HG03521 (cell line): ENCODE data around the gene ANGPTL4.
"Not testable (repeated sequence)": the region's sequence is repeated elsewhere in the genome, so short reads cannot be mapped to it uniquely, and the experiment has no call there.

Experiments
- ATAC-seq: cut with Tn5 transposase; IDR thresholded peaks from one replicate; pipeline ENCODE4 v1.9.1; 2021; ENCODE audit warnings: mild to moderate bottlenecking, moderate library complexity; ENCODE audit not compliant: unreplicated experiment

Gene ANGPTL4

DNA sequence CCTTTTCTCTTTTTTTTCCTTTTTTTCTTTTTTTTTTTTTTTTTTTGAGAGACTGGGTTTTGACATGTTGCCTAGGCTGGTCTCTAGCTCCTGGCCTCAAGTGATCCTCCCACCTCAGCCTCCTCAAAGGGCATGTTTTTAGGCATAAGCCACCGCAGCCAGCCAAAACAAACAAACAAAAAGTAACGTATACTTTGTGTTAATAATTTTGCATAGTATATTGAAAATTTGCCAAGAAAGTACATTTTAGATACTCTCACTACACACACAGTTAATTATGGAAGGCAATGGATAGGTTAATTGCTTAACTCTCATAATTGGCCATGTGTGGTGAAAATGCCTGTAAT is 24.6 kb downstream of the ANGPTL4 start:
- no peak for ATAC-seq

DNA sequence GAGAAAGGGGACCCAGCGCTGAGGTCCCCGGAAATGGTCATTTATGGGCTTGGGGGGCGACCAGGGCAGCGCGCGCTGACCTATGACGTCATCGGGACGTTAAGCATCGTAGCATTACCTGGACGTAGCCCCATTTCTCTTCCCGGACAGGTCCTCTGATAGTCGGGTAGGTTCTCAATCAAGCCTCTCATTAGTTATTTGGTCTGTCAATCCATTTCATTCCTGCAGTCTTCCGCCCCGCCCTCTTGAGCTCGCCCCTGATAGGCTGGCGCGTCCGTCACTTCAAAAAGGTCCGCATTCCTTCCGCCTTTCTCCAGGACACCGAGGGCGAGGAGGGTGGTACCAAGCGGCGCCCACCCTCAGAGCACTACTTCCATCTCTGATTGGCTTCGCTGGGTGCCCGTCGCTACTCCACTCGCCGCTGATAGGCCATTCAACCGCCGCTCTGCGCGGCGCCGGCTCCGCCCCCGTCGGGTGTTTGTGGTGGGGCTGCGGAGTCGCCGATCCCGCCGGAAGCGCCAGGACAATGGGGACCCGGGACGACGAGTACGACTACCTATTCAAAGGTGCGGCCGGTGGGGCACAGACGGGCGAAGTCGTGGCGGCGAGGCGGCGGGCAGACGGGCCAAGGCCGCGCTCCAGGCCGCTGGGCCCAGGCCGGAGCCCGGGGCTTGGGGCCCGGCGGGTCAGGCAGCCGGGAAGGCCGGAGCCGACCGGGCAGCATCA is 26.1 kb downstream of the ANGPTL4 start, which contains the start of gene RAB11B:
Gene RAB11B, plus strand, starts transcription at position 470 of the 726 bp plus-strand sequence. Its CDS starts 57 bp downstream, at position 527.
- ATAC-seq: peak; percentile 89

DNA sequence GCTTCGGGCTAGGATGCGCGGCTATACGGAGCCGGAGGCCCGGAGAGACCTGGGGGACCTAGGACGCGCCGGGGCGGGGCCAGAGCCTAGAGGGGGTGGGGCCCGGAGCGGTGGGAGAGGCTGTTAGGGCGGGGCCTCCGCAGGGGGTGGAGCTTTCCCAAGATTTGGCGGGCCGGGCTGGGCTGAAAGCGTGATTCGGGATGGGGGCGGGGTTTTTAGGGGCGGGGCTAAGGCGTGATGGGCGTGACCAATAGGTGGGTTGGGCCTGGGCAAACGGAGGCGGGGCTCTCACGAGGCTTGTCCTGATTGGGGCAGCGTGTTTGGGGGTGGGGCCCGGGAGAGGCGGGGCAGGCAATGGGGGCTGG is 26.6 kb downstream of the ANGPTL4 start:
- ATAC-seq: peak; percentile 29

DNA sequence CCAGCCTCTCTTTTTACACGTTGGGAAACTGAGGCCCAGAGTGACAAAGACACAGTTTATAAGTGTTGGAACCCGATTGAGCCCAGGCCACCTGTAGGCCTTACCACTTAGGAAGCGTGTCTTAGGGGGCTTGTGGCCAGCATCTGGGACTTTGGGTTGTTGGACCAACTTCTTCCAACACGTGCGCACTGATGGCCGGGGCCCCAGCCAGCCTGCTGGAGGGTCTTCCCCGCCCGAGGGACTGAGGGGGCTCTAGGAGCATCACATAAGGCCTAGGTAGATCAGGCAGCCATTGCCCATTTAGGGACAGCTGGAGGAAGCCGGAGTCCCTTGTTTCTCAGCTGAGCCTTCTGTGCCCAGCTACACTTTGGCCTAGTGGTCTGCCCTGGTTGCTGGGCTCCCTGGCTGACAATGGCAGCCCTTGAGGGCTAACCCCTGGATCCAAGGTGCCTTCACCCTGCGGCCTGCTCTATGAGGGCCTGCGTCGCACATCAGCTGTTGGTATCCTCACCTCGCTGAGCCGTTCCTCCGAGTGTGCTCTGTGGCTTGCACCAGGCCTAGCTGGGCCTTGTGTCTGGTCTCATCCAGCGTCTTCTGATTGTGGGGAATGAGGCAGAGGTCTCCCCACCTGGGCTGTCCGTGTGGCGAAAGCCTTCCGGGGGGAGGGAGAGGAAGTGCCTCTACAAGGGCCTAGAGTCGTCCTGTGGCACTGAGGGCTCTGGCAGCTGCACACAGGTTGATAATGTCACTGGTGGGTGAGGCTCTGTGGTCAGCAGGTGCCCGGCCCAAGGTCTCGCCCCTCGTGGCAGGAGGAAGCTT is 27.5 kb downstream of the ANGPTL4 start:
- no peak for ATAC-seq

DNA sequence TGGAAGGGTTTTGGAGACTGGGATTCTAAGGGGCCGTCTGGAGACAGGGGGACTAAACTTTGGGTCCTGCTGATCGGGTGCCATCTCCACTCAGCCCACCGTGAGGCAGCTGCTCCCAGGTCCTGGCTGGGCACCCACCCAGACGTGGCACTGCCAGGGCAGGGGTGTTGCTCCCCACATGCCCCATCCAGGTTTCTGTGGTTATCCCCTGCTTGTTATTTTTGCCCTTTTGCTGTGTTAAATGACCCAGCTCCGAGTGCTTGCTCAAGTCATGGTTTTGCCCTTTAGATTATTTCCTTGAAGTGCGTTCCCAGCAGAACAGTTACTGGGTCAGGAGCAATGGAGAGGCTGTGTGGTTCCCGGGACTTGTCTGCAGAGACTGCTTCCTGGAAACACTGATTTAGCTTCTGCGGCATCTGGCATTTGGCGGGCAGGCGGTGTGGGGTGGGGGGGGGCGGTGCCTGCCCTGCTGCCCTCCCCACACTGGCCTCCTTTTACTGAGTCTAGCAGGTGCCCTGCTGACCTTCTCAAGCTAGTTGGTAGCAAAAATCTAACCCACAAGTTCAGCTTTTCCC is 28.1 kb downstream of the ANGPTL4 start:
- no peak for ATAC-seq

DNA sequence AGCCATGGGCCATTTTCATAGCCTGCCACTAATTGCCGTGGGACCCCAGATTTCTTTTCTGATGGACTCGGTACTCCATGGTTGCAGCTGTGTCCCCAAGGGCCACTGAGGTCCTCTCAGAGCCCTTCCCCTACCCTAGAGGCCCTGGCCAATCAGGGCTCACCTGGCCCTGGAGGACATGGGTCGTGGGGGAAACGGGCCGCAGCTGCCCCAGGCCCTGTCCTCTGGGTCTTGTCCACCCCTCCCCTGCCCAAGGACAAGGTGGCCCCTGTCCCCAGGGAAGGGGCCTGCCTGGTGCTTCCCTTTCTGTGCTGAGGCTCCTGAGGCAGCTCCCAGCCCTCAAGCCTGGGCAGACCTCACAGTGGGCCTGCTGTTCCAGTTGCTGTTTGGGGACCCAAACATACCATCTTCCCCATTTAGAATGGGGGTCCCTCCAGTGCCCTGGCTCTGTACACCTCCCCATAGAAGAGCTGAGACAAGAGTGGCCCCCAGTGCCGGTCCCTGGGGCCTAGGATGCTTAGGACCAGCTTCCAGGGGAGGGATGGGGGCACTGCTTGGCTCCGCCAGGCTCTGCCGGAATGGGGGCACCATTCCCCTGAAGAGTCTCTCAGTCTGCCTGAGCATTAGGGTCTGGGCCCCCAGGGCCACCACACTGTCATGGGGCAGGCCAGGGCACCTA is 29.4 kb downstream of the ANGPTL4 start:
- ATAC-seq: no peak

DNA sequence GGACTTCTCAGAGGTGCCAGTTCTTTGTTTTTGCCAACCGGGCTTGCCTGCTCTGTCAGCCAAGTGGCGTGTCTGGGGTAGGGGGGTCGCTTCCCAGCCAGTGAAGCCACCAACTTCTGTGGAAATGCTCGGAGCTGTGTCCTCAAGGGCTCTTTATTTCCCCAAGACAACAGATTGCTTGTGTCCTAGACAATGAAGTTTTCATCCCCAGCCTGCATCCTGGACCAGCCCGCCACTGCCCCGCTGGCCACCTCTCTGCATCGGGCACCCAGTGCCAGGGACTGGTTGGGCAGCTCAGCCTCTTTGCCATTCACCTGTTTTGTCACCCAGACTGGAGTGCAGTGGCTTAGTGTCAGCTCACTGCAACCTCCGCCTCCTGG is 29.9 kb downstream of the ANGPTL4 start:
- no peak for ATAC-seq

DNA sequence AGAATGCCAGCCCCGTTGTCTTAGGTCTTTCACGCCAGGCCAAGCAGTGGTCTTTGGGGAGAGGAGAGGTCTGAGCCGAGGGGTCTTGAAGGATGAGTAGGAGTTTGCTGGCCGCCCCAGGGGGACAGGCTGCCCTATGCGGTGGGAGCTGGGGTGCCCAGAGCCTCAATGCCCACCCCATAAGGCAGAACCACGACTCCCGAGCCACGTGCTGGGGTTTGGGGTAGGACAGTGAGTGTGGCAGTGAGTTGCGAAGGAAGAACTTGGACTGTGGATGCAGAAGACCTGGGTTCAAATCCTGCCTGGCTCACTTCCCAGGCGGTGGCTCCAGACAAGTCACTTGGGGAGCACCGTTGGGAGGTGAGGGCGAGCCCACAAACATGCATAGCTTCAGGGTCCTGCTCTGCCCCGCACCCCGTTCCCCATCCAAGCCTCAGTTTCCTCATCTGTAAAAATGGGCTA is 31.7 kb downstream of the ANGPTL4 start:
- no peak for ATAC-seq

DNA sequence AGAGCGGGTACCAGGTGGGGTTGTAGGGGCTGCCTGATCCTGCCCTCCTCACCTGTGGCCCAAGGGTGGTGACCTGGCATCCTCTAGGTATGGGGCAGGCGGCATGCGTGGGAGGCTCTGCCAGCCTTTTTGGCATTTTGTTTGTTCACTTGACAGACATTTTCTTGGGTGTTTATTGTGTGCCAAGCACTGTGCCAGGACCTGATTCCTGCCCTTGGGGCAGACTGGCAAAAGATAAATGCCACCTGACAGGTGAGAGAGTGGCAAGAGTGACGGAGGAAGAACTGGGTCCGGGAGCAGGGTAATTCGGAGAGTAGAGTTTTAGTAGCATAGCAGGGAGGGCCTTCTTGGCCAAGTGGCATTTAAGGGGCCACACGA is 32.2 kb downstream of the ANGPTL4 start:
- no peak for ATAC-seq

DNA sequence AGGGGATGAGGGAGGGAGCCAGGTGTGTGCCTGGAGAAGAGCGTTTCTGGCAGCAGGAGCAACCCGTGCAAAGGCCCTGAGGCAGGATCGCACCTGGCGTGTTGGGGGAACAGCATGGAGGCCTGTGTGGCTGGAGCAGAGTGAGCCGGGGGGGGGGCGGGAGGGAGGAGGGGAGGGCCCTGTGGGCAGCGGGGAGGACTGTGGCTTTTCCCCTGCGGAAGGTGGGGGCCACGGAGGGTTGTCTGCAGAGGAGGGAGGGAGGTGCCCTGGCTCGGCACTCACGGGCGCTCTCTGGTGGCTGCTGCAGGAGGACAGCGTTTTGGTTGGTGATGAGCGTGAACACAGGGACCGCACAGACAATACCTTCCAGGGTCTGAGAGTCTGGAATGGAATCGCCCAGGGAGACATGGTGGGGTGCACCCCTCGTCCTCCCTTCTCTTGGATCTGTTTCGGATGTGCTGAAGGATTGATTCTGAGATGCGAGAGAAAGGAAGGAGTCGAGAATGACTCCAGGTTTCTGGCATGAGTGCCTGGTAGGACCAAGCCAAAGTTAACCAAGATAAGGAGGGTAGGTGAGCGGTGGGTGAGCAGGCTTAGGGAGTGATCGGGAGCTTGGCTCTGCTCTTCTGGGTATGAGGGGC is 32.7 kb downstream of the ANGPTL4 start:
- ATAC-seq: no peak

DNA sequence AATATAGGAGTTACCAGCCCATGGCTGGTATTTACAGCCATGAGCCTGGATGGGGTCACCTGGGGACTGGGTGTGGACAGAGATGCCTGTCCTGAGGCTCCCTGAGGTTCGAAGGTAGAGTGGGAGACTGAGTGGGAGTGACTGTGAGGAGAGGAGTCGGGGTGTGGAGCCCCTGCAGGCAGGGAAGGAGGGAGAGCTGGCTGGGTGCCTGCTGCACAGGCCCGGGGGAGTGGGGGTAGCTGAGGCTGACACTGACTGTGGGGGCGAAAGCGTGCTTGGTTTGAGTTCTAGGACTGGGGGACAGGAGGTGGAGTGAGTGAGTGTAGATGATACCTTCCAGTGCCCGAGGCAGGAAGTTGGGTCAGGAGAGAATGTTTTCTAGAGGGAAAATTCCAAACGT is 33.3 kb downstream of the ANGPTL4 start:
- no peak for ATAC-seq

DNA sequence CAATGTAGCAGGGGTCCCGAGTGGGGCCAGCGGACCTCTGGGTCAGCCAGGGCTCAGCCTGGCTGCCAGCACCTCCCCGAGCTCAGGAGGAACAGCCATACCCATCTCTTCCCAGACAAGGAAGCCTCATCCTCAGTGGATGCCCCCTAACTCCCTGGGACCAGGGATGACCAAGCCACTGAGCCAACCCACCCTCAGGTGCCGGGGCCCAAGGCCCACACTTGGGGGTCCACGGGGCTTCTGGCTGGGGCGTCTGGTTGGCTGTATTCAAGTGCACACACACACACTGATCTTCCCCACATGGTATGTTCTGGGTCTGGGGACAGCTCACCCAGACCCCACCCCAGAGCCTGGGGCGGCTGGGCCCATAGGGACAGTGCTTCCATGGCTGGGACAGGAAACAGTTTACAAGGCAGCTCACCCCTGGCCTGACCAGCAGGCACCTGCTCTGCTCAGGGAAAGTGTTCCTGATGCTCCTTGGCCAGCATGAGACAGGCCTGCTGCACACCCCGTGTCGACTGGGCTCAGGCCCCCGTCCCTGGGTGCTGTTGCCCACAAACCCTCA is 33.9 kb downstream of the ANGPTL4 start:
- no peak for ATAC-seq

DNA sequence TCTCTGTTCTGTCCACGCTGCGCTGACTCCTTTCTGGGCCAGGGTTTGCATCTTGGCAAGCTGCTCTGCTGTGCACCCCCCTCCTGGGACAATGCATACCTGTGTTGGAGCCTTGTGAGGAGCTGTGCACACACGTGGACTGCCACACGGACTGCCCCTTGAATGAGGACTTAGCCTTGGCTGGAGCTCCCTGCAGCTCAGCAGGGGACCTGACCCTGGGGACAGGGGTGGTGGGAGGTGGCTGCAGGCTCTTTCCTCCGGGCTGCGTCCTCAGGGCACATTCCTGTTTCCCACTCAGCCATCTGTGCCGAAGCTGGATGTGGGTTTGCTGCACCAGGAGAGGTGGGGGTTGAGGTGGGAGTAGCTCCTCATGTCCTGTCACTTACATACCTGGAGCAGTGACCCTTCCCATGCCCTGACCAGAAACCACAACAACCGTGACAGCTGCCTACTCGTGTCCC is 34.4 kb downstream of the ANGPTL4 start:
- ATAC-seq: no peak

DNA sequence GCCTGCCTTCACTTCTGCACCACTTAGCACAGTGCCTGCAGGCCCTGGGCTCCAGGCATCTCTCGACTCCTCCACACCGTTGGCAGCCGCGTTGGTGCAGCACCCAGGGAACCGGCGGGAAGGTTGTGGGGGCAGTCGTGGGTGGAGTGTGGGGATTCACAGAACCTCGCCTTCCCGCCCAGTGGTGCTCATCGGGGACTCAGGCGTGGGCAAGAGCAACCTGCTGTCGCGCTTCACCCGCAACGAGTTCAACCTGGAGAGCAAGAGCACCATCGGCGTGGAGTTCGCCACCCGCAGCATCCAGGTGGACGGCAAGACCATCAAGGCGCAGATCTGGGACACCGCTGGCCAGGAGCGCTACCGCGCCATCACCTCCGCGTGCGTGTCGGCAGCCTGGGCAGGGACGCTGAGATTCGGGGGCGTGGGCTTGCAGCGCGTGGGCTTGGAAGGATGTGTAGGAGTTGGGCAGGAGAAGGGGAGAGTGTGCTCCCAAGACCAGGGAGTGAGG is 35.8 kb downstream of the ANGPTL4 start:
- no peak for ATAC-seq

DNA sequence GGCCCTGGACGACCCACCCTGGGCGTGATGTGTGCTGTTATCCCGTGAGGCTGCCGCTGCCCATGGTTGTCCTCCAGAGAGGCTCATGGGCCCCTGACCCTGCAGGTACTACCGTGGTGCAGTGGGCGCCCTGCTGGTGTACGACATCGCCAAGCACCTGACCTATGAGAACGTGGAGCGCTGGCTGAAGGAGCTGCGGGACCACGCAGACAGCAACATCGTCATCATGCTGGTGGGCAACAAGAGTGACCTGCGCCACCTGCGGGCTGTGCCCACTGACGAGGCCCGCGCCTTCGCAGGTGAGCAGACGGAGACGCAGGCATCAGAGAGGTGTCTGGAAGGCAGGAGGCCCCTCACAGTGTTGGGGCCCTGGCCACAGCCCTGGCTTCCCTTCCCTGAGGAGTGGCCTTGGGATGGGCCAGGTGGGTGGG is 38.0 kb downstream of the ANGPTL4 start:
- no peak for ATAC-seq

DNA sequence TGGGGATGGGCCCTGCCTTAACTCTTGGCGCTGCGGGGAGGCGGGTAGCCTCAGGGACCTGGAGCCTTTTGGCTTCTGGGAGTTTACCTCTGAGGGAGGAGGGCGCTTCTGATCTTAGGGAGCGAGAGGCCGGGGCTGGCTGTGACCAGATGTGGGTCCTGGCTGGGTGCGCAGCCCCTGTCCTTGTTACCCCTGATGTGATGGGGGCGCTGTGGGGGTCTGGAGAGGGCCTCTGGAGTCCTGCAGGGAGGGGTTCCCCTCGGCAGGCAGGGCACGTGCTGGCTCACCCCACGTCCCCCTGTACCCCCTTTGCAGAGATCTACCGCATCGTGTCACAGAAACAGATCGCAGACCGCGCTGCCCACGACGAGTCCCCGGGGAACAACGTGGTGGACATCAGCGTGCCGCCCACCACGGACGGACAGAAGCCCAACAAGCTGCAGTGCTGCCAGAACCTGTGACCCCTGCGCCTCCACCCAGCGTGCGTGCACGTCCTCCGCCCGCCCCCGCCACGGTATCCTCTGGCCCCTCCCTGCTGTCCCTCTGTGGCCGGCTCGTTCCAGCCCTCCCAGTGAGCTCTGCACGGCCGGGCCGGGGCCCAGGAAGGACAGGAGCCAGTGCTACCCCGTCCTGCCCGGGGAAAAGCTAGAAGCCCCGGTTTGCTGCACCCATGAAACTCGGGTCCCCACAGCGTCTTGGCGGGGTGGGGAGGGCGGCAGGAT is 39.3 kb downstream of the ANGPTL4 start:
- ATAC-seq: no peak

DNA sequence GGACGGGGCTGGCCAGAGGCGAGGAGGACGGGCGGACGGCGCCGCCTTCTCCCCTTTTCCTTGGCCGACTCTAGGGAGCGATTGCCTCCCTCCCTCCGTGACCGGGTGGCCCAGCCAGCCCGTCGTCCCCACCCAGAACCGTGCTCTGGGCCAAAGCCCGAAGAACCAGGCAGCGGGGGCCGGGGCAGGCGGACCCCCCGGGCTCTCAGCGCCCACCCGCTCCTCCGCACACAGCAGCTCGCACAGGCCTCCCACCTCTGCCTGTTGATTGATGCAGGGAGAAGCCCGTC is 39.8 kb downstream of the ANGPTL4 start:
- no peak for ATAC-seq

DNA sequence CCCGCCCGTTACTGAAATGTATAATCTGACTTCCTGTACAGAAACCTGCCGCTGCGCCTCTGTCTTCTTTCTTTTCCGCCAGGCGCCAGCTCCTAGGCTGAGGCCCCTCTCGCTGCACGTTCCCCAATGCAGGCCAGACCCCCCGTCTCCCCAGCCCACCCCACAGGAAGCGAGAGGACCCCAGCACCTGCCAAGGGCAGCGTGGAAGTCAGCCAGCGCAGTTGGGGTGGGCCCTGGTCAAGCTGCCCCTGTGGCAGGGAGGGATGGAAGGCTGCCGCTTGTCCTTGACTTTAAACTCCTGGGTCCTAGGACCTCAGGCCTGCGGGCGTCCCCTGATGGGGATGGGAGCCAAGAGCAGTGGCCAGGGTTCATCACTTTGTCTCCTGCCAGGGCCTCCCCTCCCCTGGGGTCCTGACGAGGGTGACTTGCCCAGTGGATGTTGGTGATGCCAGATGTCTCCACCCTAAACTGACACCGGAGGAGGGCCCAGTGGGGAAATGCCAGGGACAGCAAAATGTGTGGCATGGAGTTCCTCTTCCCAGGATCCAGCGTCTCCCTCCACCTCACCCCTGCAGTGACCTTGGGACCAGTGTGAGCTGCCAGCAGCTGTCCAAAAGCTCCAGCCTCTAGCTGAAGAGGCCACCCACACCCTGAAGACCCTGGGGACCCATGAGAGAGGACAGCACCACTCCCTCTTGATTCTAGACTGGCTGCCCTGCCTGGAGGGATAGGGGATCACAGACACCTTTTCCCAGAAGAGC is 40.6 kb downstream of the ANGPTL4 start:
- no peak for ATAC-seq

DNA sequence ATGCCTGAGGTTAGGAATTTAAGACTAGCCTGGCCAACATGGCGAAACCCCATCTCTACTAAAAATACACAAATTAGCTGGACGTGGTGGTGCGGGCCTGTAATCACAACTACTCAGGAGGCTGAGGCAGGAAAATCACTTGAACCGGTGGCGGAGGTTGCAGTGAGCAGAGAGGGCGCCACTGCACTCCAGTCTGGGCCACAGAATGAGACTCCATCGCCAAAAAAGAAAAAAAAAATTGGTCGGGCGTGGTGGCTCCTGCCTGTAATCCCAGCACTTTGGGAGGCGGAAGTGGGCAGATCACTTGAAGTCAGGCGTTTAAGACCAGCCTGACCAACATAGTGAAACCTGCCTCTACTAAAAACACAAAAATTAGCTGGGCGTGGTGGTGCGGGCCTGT is 46.8 kb downstream of the ANGPTL4 start:
- not testable (repeated sequence) for ATAC-seq
